Hepatocyte (in vitro differentiated cells): ENCODE data around the gene GDI2. TPM values are rescaled to one million over a fixed set of nuclear protein-coding genes. Genes with fewer than 3 reads are reported as not detected.

Source experiments
- DNase-seq: peaks from one replicate; pipeline ENCODE4 v3.0.0-alpha.2; 2016; ENCODE audit warnings: low spot score
- H2AFZ ChIP-seq: fragments of 200-600 bp; sonication (generic); 2 replicates; pipeline ENCODE4 v1.6.0; 2016; ENCODE audit warnings: antibody characterized with exemption, mild to moderate bottlenecking
- H3K27ac ChIP-seq: fragments of 200-600 bp; sonication (generic); 2 replicates; pipeline ENCODE4 v1.5.1; 2016; ENCODE audit warnings: mild to moderate bottlenecking
- H3K27me3 ChIP-seq: fragments of 200-600 bp; sonication (generic); 2 replicates; pipeline ENCODE4 v1.6.1; 2016
- H3K36me3 ChIP-seq: fragments of 200-600 bp; sonication (generic); replicated peaks from 2 replicates; pipeline ENCODE4 v1.5.1; 2016; ENCODE audit warnings: low read depth; ENCODE audit not compliant: insufficient read depth
- H3K4me1 ChIP-seq: fragments of 200-600 bp; sonication (generic); 2 replicates; pipeline ENCODE4 v1.5.1; 2016; ENCODE audit warnings: mild to moderate bottlenecking, moderate library complexity; ENCODE audit not compliant: insufficient read depth
- H3K4me2 ChIP-seq: fragments of 200-600 bp; sonication (generic); 2 replicates; pipeline ENCODE4 v1.6.0; 2016
- H3K4me3 ChIP-seq: fragments of 200-600 bp; sonication (generic); 2 replicates; pipeline ENCODE4 v1.5.1; 2016; ENCODE audit warnings: mild to moderate bottlenecking
- H3K79me2 ChIP-seq: fragments of 200-600 bp; sonication (generic); 2 replicates; pipeline ENCODE4 v1.6.0; 2017; ENCODE audit warnings: mild to moderate bottlenecking
- H3K9me2 ChIP-seq: fragments of 200-600 bp; sonication (generic); replicated peaks from 2 replicates; pipeline ENCODE4 v1.6.0; 2017; ENCODE audit warnings: mild to moderate bottlenecking; ENCODE audit not compliant: insufficient read depth
- H3K9me3 ChIP-seq: fragments of 200-600 bp; sonication (generic); 2 replicates; pipeline ENCODE4 v1.5.1; 2016; ENCODE audit warnings: low read depth, mild to moderate bottlenecking
- H4K20me1 ChIP-seq: fragments of 200-600 bp; sonication (generic); 2 replicates; pipeline ENCODE4 v1.6.0; 2016; ENCODE audit warnings: mild to moderate bottlenecking; ENCODE audit not compliant: insufficient read depth, poor library complexity, severe bottlenecking
- EZH2 ChIP-seq: fragments of 200-600 bp; sonication (generic); IDR thresholded peaks from 2 replicates; pipeline ENCODE4 v1.6.1; 2016; ENCODE audit warnings: antibody characterized with exemption, mild to moderate bottlenecking, borderline replicate concordance
- EZH2phosphoT487 ChIP-seq: fragments of 200-600 bp; sonication (generic); IDR thresholded peaks from one replicate; pipeline ENCODE4 v1.6.1; 2018; ENCODE audit warnings: antibody characterized with exemption, mild to moderate bottlenecking, low read depth, moderate library complexity; ENCODE audit not compliant: unreplicated experiment, severe bottlenecking
- WGBS: methylation state at CpG from one replicate; pipeline ENCODE4 v1.1.6; 2016; ENCODE audit warnings: low lambda C conversion rate; ENCODE audit errors: missing lambda C conversion rate; 5-methylcytosine and 5-hydroxymethylcytosine counted together
- polyA plus RNA-seq: library from polyadenylated mRNA; unstranded; fragments of >200 nt; fragmentation: Nextera tagmentation; extraction: Ambion mirVana; gene quantifications from 2 replicates; pipeline ENCODE4 v1.2.1, GENCODE V29; 2016
- total RNA-seq: library from RNA; depleted of rRNA; stranded (reverse); fragments of >200 nt; gene quantifications from 2 replicates; pipeline ENCODE4 v1.2.3, GENCODE V29; 2014
- TF ChIP-seq, protein P1 (sequence below): fragments of 200-600 bp; sonication (generic); IDR thresholded peaks from 2 replicates; pipeline ENCODE4 v1.5.1; 2016; ENCODE audit warnings: antibody characterized with exemption, mild to moderate bottlenecking; ENCODE audit not compliant: poor library complexity

Gene GDI2
- total and polyA plus RNA-seq, 2 experiments from 2014 or later, result 149 to 362 TPM

DNA sequence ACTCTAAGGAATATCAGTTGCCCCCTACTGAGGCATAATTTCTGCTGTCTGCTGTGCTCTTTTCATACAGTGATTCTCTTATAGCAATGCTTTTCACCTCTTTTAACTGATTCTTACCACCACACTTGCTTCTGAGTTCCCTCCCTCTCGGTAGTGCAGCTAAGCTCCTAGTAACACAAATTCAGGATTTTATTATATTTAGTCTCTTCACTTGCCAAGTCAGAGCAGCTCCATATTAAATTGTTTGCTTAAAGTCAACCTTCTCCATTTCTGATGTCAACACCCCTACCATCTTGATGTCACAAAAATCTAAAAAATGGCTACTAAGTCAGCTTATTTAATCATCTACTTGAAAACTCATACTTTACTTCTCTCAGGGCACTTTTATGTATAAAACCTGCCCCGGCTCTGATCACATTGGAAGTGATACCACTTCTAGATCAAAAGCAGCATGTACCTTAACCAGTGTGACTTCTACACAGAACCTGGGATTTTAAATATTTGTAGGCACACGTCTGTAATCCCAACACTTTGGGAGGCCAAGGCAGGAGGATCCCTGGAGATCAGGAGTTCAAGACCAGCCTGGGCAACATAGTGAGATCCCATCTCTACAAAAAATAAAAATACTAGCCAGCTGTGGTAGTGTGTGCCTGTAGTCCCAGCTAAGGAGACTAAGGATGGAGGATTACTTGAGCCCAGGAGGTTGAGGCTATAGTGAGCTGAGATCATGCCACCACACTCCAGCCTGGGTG is 55.3 kb downstream of the GDI2 start:
- Histone ChIP-seq H3K27me3 (no peaks in the 10 kb centered on the region), H3K9me2 (no peaks in the 10 kb centered on the region), H3K36me3 (no peaks in the 10 kb centered on the region), H3K27ac (no peak overlapping the region), H3K4me3 (no peak overlapping the region), H3K4me1 (no peaks in the 10 kb centered on the region), H4K20me1 (no peaks in the 10 kb centered on the region), H3K9me3 (no peaks in the 10 kb centered on the region), H3K79me2 (peaks cover 8% of the 10 kb centered on the region), H3K4me2 (no peak overlapping the region), H2AFZ (no peak overlapping the region)
- DNase-seq, result no peak
- TF ChIP-seq EZH2phosphoT487 (no peak), EZH2 (no peak)
- TF ChIP-seq, protein P1, sequence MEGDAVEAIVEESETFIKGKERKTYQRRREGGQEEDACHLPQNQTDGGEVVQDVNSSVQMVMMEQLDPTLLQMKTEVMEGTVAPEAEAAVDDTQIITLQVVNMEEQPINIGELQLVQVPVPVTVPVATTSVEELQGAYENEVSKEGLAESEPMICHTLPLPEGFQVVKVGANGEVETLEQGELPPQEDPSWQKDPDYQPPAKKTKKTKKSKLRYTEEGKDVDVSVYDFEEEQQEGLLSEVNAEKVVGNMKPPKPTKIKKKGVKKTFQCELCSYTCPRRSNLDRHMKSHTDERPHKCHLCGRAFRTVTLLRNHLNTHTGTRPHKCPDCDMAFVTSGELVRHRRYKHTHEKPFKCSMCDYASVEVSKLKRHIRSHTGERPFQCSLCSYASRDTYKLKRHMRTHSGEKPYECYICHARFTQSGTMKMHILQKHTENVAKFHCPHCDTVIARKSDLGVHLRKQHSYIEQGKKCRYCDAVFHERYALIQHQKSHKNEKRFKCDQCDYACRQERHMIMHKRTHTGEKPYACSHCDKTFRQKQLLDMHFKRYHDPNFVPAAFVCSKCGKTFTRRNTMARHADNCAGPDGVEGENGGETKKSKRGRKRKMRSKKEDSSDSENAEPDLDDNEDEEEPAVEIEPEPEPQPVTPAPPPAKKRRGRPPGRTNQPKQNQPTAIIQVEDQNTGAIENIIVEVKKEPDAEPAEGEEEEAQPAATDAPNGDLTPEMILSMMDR, result no peak
- WGBS, result 94% methylated on average over 3 of the region's 3 CpGs

- 85% methylated on average over 17 of the region's 17 CpGs for WGBS
- Histone ChIP-seq H3K9me2 (no peaks in the 10 kb centered on the region), H4K20me1 (no peaks in the 10 kb centered on the region), H3K27me3 (no peaks in the 10 kb centered on the region), H3K4me3 (no peak overlapping the region), H3K79me2 (peaks cover 22% of the 10 kb centered on the region), H3K9me3 (no peaks in the 10 kb centered on the region), H3K4me2 (no peak overlapping the region), H2AFZ (no peak overlapping the region), H3K27ac (no peak overlapping the region), H3K36me3 (no peaks in the 10 kb centered on the region), H3K4me1 (no peaks in the 10 kb centered on the region)
- DNase-seq, result peak; percentile 24
- no peak for TF ChIP-seq EZH2
- TF ChIP-seq, protein P1, result no peak
- TF ChIP-seq EZH2phosphoT487, result no peak
These were observed 60.8 kb downstream of the GDI2 start for GRCh38 chr10:5752301-5752871.

DNA sequence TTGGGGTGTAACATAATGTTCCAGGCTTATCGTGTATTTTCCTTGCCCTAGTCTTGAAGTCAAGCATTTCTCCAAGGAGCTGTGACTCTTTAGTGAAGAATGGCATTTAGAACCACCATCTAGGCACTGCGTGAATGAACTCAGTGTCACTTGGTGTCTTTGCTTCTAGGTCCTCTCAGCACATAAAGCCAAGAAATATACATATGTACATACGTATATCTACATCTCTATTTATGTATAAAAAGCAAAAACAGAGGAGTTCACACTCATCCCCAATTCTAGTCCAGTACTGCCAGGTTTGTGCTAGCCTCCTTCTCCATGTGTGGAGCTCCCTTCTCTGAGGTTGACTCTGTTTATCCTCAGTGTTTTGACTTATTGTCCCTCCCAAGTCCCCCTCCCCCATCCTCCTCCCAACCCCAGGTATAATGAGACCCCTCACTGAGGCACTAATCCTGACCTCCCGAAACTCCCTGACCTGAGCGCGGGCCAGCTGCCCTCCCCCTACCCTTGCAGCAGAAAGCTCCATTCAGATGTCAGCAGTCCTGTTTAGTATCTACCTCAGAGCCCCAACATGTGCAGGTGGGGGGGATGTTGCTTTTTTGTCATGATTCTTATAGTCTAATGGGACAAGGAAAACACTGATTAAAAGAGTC is 61.5 kb downstream of the GDI2 start:
- no peaks in the 10 kb centered on the region for H4K20me1 ChIP-seq

More for the DNA sequence above, 61.5 kb downstream of the GDI2 start:
- Histone ChIP-seq H3K36me3 (no peaks in the 10 kb centered on the region), H3K9me3 (no peaks in the 10 kb centered on the region), H3K79me2 (peaks cover 22% of the 10 kb centered on the region), H3K9me2 (no peaks in the 10 kb centered on the region), H2AFZ (no peak overlapping the region), H3K4me1 (no peaks in the 10 kb centered on the region), H3K4me2 (no peak overlapping the region), H3K4me3 (no peak overlapping the region), H3K27me3 (no peaks in the 10 kb centered on the region), H3K27ac (no peak overlapping the region)
- no peak for DNase-seq
- TF ChIP-seq, protein P1, result no peak
- TF ChIP-seq EZH2phosphoT487 (no peak), EZH2 (no peak)
- 66% methylated on average over 6 of the region's 6 CpGs for WGBS
